PC-3 (cell line): ENCODE measurements around the gene ELF4. TPM values are rescaled to one million over a fixed set of nuclear protein-coding genes. Genes with fewer than 3 reads are reported as not detected.

Experiments
- ATAC-seq: fragments of 200-7000 bp; cut with Tn5 transposase; 2 replicates; pipeline ENCODE4 v1.9.1; 2020; ENCODE audit warnings: mild to moderate bottlenecking, moderate library complexity
- BruUV-seq: library from RNA; stranded (reverse); fragments of 400-500 nt; replicated peaks from 2 replicates; lab custom pipeline; 2021; lab: Mats Ljungman, UMichigan
- CTCF ChIA-PET: fragments of 300-600 bp; sonication (Branson Sonifier 250); formaldehyde crosslinking; loops from one replicate; lab custom pipeline; 2022; ENCODE audit warnings: antibody characterized with exemption; lab: Charles Lee
- POLR2A ChIA-PET: fragments of 300-600 bp; sonication (Branson Sonifier 250); formaldehyde crosslinking; loops from one replicate; lab custom pipeline; 2022; ENCODE audit warnings: antibody characterized with exemption; ENCODE audit not compliant: unreplicated experiment; lab: Charles Lee
- DNase-seq: peaks from one replicate; pipeline ENCODE4 v3.0.0-alpha.2; 2015
- H2AFZ ChIP-seq: fragments of 300-600 bp; sonication (generic); 2 replicates; pipeline ENCODE4 v1.6.0; 2016; ENCODE audit warnings: antibody characterized with exemption, low read length
- H3F3A ChIP-seq: fragments of 300-600 bp; sonication (generic); one replicate; pipeline ENCODE4 v1.6.0; 2017; ENCODE audit warnings: antibody characterized with exemption, low read length, control low read depth, mild to moderate bottlenecking; ENCODE audit not compliant: unreplicated experiment
- H3K27ac ChIP-seq: fragments of 300-600 bp; sonication (generic); 2 replicates; pipeline ENCODE4 v1.5.1; 2016; ENCODE audit warnings: mild to moderate bottlenecking, low read length
- H3K27me3 ChIP-seq: fragments of 300-600 bp; sonication (generic); 2 replicates; pipeline ENCODE4 v1.6.1; 2016; ENCODE audit warnings: low read length, mixed read lengths
- H3K36me3 ChIP-seq: fragments of 300-600 bp; sonication (generic); 2 replicates; pipeline ENCODE4 v1.6.1; 2016; ENCODE audit warnings: low read depth, mixed run types, low read length, mixed read lengths
- H3K4me1 ChIP-seq: fragments of 300-600 bp; sonication (generic); 2 replicates; pipeline ENCODE4 v1.5.1; 2016; ENCODE audit warnings: low read length; ENCODE audit not compliant: insufficient read depth
- H3K4me2 ChIP-seq: fragments of 300-600 bp; sonication (generic); 2 replicates; pipeline ENCODE4 v1.6.0; 2016; ENCODE audit warnings: low read length
- H3K4me3 ChIP-seq: fragments of 300-600 bp; sonication (generic); 2 replicates; pipeline ENCODE4 v1.5.1; 2016; ENCODE audit warnings: mild to moderate bottlenecking, low read length, mixed read lengths
- H3K79me2 ChIP-seq: fragments of 300-600 bp; sonication (generic); 2 replicates; pipeline ENCODE4 v1.6.1; 2017; ENCODE audit warnings: low read length, mixed read lengths
- H3K9ac ChIP-seq: fragments of 300-600 bp; sonication (generic); 2 replicates; pipeline ENCODE4 v1.6.0; 2016; ENCODE audit warnings: mild to moderate bottlenecking, low read length
- H3K9me2 ChIP-seq: fragments of 300-600 bp; sonication (generic); replicated peaks from 2 replicates; pipeline ENCODE4 v1.6.1; 2016; ENCODE audit warnings: mixed run types, low read length, mixed read lengths
- H3K9me3 ChIP-seq: fragments of 300-600 bp; sonication (generic); 2 replicates; pipeline ENCODE4 v1.6.1; 2016; ENCODE audit warnings: low read length, mixed read lengths
- H4K20me1 ChIP-seq: fragments of 300-600 bp; sonication (generic); 2 replicates; pipeline ENCODE4 v1.6.1; 2016; ENCODE audit warnings: low read length, mixed read lengths
- EZH2 ChIP-seq: fragments of 300-600 bp; sonication (generic); IDR thresholded peaks from one replicate; pipeline ENCODE4 v1.6.1; 2017; ENCODE audit warnings: antibody characterized with exemption, mild to moderate bottlenecking, low read length; ENCODE audit not compliant: unreplicated experiment
- EZH2phosphoT487 ChIP-seq: fragments of 300-600 bp; sonication (generic); IDR thresholded peaks from 2 replicates; pipeline ENCODE4 v1.6.1; 2018; ENCODE audit warnings: mild to moderate bottlenecking, antibody characterized with exemption, low read length, borderline replicate concordance
- intact Hi-C: fragments of 100-400 bp; cut with micrococcal nuclease; formaldehyde crosslinking; loops from 2 replicates; pipeline ENCODE4 v1.9.0; 2023
- total RNA-seq: library from RNA; depleted of rRNA; stranded (reverse); fragments of >200 nt; gene quantifications from 2 replicates; pipeline ENCODE4 v1.2.3, GENCODE V29; 2014
- TF ChIP-seq, protein P1 (sequence below): fragments of 300-600 bp; sonication (generic); conservative IDR thresholded peaks from 2 replicates; pipeline ENCODE4 v1.5.1; 2017; ENCODE audit warnings: antibody characterized with exemption, low read depth, mild to moderate bottlenecking, low read length

ELF4 gene
- total RNA-seq, 1 experiment from 2014 or later, result 23.4 TPM

GRCh38 chrX:130072345-130072740 lies 38.0 kb downstream of the ELF4 start:
- Histone ChIP-seq H2AFZ (no peak overlapping the region), H3K36me3 (peaks cover 2% of the 10 kb centered on the region; the same call in 1 of the 2 replicates), H3K4me1 (no peaks in the 10 kb centered on the region), H3K27ac (no peak overlapping the region), H3F3A (no peaks in the 10 kb centered on the region), H4K20me1 (no peaks in the 10 kb centered on the region), H3K27me3 (no peaks in the 10 kb centered on the region), H3K79me2 (no peaks in the 10 kb centered on the region), H3K9me2 (no peaks in the 10 kb centered on the region), H3K4me3 (no peak overlapping the region), H3K9ac (no peak overlapping the region), H3K4me2 (no peak overlapping the region), H3K9me3 (no peaks in the 10 kb centered on the region)
- ATAC-seq (no peak), DNase-seq (no peak)
- no TSS peak for BruUV-seq
- ChIA-PET POLR2A (no interaction called here), CTCF (no interaction called here)
- intact Hi-C loops, result no loop called here
- no peak for TF ChIP-seq EZH2
- TF ChIP-seq, protein P1, sequence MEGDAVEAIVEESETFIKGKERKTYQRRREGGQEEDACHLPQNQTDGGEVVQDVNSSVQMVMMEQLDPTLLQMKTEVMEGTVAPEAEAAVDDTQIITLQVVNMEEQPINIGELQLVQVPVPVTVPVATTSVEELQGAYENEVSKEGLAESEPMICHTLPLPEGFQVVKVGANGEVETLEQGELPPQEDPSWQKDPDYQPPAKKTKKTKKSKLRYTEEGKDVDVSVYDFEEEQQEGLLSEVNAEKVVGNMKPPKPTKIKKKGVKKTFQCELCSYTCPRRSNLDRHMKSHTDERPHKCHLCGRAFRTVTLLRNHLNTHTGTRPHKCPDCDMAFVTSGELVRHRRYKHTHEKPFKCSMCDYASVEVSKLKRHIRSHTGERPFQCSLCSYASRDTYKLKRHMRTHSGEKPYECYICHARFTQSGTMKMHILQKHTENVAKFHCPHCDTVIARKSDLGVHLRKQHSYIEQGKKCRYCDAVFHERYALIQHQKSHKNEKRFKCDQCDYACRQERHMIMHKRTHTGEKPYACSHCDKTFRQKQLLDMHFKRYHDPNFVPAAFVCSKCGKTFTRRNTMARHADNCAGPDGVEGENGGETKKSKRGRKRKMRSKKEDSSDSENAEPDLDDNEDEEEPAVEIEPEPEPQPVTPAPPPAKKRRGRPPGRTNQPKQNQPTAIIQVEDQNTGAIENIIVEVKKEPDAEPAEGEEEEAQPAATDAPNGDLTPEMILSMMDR, result no peak
- TF ChIP-seq EZH2phosphoT487, result no peak

DNA sequence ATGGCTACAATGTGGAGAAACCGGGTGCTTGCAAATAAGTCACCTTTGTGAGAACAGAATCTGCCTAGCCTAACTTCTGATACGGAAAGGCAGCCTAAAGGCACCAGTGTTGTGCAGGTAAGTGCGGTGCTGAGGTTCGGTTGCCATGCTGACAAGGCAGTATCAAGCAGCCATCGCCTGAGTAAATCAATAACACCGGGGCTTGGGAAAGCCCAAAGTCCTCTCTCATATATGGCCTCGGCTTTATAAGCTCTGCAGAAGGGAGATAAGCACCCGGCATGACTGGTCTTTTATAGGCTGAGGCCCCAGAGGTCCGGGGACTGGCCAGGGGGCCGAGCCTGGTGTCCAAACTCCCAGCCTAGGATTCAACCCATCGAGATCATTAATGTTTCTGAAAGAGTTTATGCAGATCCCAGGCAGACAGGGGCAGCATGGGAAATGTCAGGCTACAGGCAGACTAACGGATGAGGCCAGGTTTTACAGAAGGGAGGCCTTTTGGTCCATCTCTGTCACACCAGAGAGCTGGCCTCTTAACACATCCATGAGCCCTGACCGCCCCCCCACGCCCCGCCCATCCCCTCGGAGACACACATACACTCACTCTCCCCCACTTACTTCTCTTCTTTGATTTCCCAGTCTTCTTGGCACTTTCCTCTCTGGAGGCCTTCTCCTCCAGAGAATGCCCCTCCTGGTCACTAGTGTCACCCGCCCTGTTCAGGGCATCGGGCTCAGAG lies 38.5 kb downstream of the ELF4 start:
- POLR2A ChIA-PET, result no interaction called here

More for the DNA sequence above, 38.5 kb downstream of the ELF4 start:
- H3F3A ChIP-seq, result no peaks in the 10 kb centered on the region
- intact Hi-C loops, result no loop called here
- H3K4me3 ChIP-seq, result no peak overlapping the region
- CTCF ChIA-PET, result no interaction called here
- no peaks in the 10 kb centered on the region for H3K9me2 ChIP-seq
- H3K27ac ChIP-seq, result no peak overlapping the region
- H3K36me3 ChIP-seq, result peaks cover 2% of the 10 kb centered on the region; the same call in 1 of the 2 replicates
- no TSS peak for BruUV-seq
- H3K4me2 ChIP-seq, result no peak overlapping the region
- no peak overlapping the region for H2AFZ ChIP-seq
- TF ChIP-seq EZH2, result no peak
- TF ChIP-seq, protein P1, result no peak
- no peak for TF ChIP-seq EZH2phosphoT487
- H3K4me1 ChIP-seq, result no peaks in the 10 kb centered on the region
- ATAC-seq, result no peak
- no peaks in the 10 kb centered on the region for H3K27me3 ChIP-seq
- H4K20me1 ChIP-seq, result no peaks in the 10 kb centered on the region
- no peaks in the 10 kb centered on the region for H3K9me3 ChIP-seq
- DNase-seq, result no peak
- H3K79me2 ChIP-seq, result no peaks in the 10 kb centered on the region
- no peak overlapping the region for H3K9ac ChIP-seq
